DND-41 (cell line): Measurements from ENCODE around the gene C3orf38.

Experiments
- ATAC-seq: fragments of 200-7000 bp; cut with Tn5 transposase; 3 replicates; pipeline ENCODE4 v1.9.1; 2021; ENCODE audit warnings: low read depth; ENCODE audit not compliant: insufficient read depth
- DNase-seq: peaks from one replicate; pipeline ENCODE4 v3.0.0-alpha.2; 2020
- H2AFZ ChIP-seq: 2 replicates; pipeline ENCODE4 v1.6.0; 2012; ENCODE audit warnings: low read depth, low read length
- H3K27ac ChIP-seq: 2 replicates; pipeline ENCODE4 v1.5.1; 2012; ENCODE audit warnings: low read length, inconsistent platforms
- H3K27me3 ChIP-seq: fragments of 200-600 bp; sonication (generic); 2 replicates; pipeline ENCODE4 v1.6.0; 2012; ENCODE audit warnings: low read length, mild to moderate bottlenecking, inconsistent platforms; ENCODE audit not compliant: insufficient read depth, poor library complexity
- H3K36me3 ChIP-seq: 2 replicates; pipeline ENCODE4 v1.5.1; 2012; ENCODE audit warnings: low read length, inconsistent platforms; ENCODE audit not compliant: insufficient read depth
- H3K4me1 ChIP-seq: 2 replicates; pipeline ENCODE4 v1.5.1; 2012; ENCODE audit warnings: mild to moderate bottlenecking, low read length; ENCODE audit not compliant: insufficient read depth
- H3K4me2 ChIP-seq: 2 replicates; pipeline ENCODE4 v1.6.0; 2012; ENCODE audit warnings: mild to moderate bottlenecking, moderate library complexity, low read length, inconsistent platforms; ENCODE audit not compliant: insufficient read depth
- H3K4me3 ChIP-seq, 2 experiments: fragments of 200-600 bp in 1 of 2; shearing (Covaris generic) in 1 of 2; 2 replicates each; pipeline ENCODE4 v1.5.1; 2012 to 2016; ENCODE audit warnings: inconsistent platforms in 2 of 2, low read length in 2 of 2, mild to moderate bottlenecking in 2 of 2, low read depth in 1 of 2, moderate library complexity in 1 of 2
- H3K79me2 ChIP-seq: 2 replicates; pipeline ENCODE4 v1.6.0; 2012; ENCODE audit warnings: low read length, inconsistent platforms; ENCODE audit not compliant: insufficient read depth
- H3K9ac ChIP-seq: 2 replicates; pipeline ENCODE4 v1.6.0; 2012; ENCODE audit warnings: low read depth, mild to moderate bottlenecking, inconsistent platforms, low read length, moderate library complexity
- H3K9me3 ChIP-seq: 2 replicates; pipeline ENCODE4 v1.5.1; 2012; ENCODE audit warnings: low read length, moderate library complexity, mild to moderate bottlenecking, inconsistent platforms; ENCODE audit not compliant: insufficient read depth, severe bottlenecking
- H4K20me1 ChIP-seq: 2 replicates; pipeline ENCODE4 v1.6.0; 2012; ENCODE audit warnings: low read length; ENCODE audit not compliant: insufficient read depth
- CTCF ChIP-seq: IDR thresholded peaks from 2 replicates; pipeline ENCODE4 v1.5.1; 2012; ENCODE audit warnings: borderline replicate concordance, low read length, moderate library complexity, mild to moderate bottlenecking; ENCODE audit not compliant: poor library complexity, severe bottlenecking; ENCODE audit errors: extremely low read depth
- EZH2 ChIP-seq: IDR thresholded peaks from 3 replicates; pipeline ENCODE4 v1.6.1; 2012; ENCODE audit warnings: borderline replicate concordance, low read depth, mild to moderate bottlenecking, moderate library complexity, low read length, inconsistent platforms; ENCODE audit not compliant: severe bottlenecking

Gene C3orf38

GRCh38 chr3:88132894-88133293, 16.9 kb upstream of the C3orf38 start:
- Histone ChIP-seq H3K4me2 (no peak overlapping the region), H3K4me1 (no peaks in the 10 kb centered on the region), H3K9ac (no peak overlapping the region), H3K27ac (no peak overlapping the region), H3K4me3 (no peak overlapping the region), H3K27me3 (no peaks in the 10 kb centered on the region), H3K79me2 (peaks cover 10% of the 10 kb centered on the region), H3K9me3 (no peaks in the 10 kb centered on the region), H4K20me1 (no peaks in the 10 kb centered on the region), H2AFZ (no peak overlapping the region), H3K36me3 (peaks cover 77% of the 10 kb centered on the region)
- ATAC-seq (no peak), DNase-seq (no peak)
- TF ChIP-seq EZH2 (no peak), CTCF (no peak)

GRCh38 chr3:88133711-88134263, 16.0 kb upstream of the C3orf38 start:
- H2AFZ ChIP-seq: no peak overlapping the region

GRCh38 chr3:88137836-88138235, 11.9 kb upstream of the C3orf38 start:
- no peak overlapping the region for H3K9ac ChIP-seq
- H3K79me2 ChIP-seq: peaks cover 11% of the 10 kb centered on the region
- H4K20me1 ChIP-seq: no peaks in the 10 kb centered on the region; the same call in 1 of the 2 replicates
- no peak overlapping the region for H3K27ac ChIP-seq
- no peak overlapping the region for H3K4me3 ChIP-seq
- H3K9me3 ChIP-seq: no peaks in the 10 kb centered on the region
- no peak for ATAC-seq
- no peak overlapping the region for H3K4me2 ChIP-seq
- TF ChIP-seq CTCF (no peak), EZH2 (no peak)
- H3K4me1 ChIP-seq: no peaks in the 10 kb centered on the region
- H2AFZ ChIP-seq: no peak overlapping the region
- no peaks in the 10 kb centered on the region for H3K27me3 ChIP-seq
- no peak for DNase-seq
- peaks cover 78% of the 10 kb centered on the region for H3K36me3 ChIP-seq

More at GRCh38 chr3:88133711-88134263, 16.0 kb upstream of the C3orf38 start:
- H3K4me3 ChIP-seq: no peak overlapping the region
- no peak overlapping the region for H3K9ac ChIP-seq
- no peak for ATAC-seq
- no peak overlapping the region for H3K4me2 ChIP-seq
- no peaks in the 10 kb centered on the region for H3K4me1 ChIP-seq
- H3K27me3 ChIP-seq: no peaks in the 10 kb centered on the region
- peaks cover 10% of the 10 kb centered on the region for H3K79me2 ChIP-seq
- H3K27ac ChIP-seq: no peak overlapping the region
- no peak for DNase-seq
- no peaks in the 10 kb centered on the region for H3K9me3 ChIP-seq
- TF ChIP-seq EZH2 (no peak), CTCF (no peak)
- H3K36me3 ChIP-seq: peaks cover 79% of the 10 kb centered on the region
- no peaks in the 10 kb centered on the region for H4K20me1 ChIP-seq
